Activated naive CD8-positive, alpha-beta T cell treated with anti-CD3 and anti-CD28 coated beads, Interleukin-2, amount 50 U/mL, for 24 hours (primary cell): Measurements from ENCODE around the gene RDH5.
A peak's percentile ranks its signal among the peaks of the same experiment; 100 is the strongest.

Experiments
- ATAC-seq: fragments of 150-1000 bp; cut with Tn5 transposase; one replicate; pipeline ENCODE4 v1.10.0; 2021
- DNase-seq: peaks from one replicate; pipeline ENCODE4 v3.0.0; 2021
- H3K27ac Mint-ChIP-seq: one replicate; pipeline ENCODE4 v1.8.0; 2021; ENCODE audit warnings: mild to moderate bottlenecking, mixed read lengths
- H3K27me3 Mint-ChIP-seq: one replicate; pipeline ENCODE4 v1.8.0; 2021; ENCODE audit warnings: mixed read lengths
- H3K36me3 Mint-ChIP-seq: one replicate; pipeline ENCODE4 v1.8.0; 2021; ENCODE audit warnings: low read depth, mixed read lengths
- H3K4me1 Mint-ChIP-seq: one replicate; pipeline ENCODE4 v1.8.0; 2021; ENCODE audit warnings: mixed read lengths
- H3K4me3 Mint-ChIP-seq: one replicate; pipeline ENCODE4 v1.8.0; 2021; ENCODE audit warnings: mild to moderate bottlenecking, moderate library complexity, mixed read lengths
- H3K9me3 Mint-ChIP-seq: one replicate; pipeline ENCODE4 v1.8.0; 2021; ENCODE audit warnings: mixed read lengths

Gene RDH5

GRCh38 chr12:55724940-55725309, 4.7 kb downstream of the RDH5 start:
- Mint-ChIP-seq H3K4me1 (peaks cover 25% of the 10 kb centered on the region), H3K9me3 (no peaks in the 10 kb centered on the region), H3K27me3 (no peaks in the 10 kb centered on the region), H3K36me3 (peaks cover 3% of the 10 kb centered on the region), H3K27ac (no peak overlapping the region), H3K4me3 (no peak overlapping the region)
- DNase-seq (no peak), ATAC-seq (no peak)

GRCh38 chr12:55725556-55725955, 5.4 kb downstream of the RDH5 start:
- Mint-ChIP-seq H3K27me3 (no peaks in the 10 kb centered on the region), H3K36me3 (peaks cover 3% of the 10 kb centered on the region), H3K4me1 (peaks cover 32% of the 10 kb centered on the region), H3K4me3 (no peak overlapping the region), H3K9me3 (no peaks in the 10 kb centered on the region), H3K27ac (no peak overlapping the region)
- DNase-seq: no peak
- no peak for ATAC-seq

- Mint-ChIP-seq H3K36me3 (peaks cover 3% of the 10 kb centered on the region), H3K4me1 (peaks cover 37% of the 10 kb centered on the region), H3K4me3 (peak overlapping the region; percentile 94), H3K27me3 (no peaks in the 10 kb centered on the region), H3K9me3 (no peaks in the 10 kb centered on the region), H3K27ac (peak overlapping the region; percentile 83)
- no peak for DNase-seq
- ATAC-seq: no peak
These were observed 6.8 kb downstream of the RDH5 start for GRCh38 chr12:55726971-55727370.

- H3K36me3 Mint-ChIP-seq: peaks cover 3% of the 10 kb centered on the region
- no peak for ATAC-seq
- H3K27me3 Mint-ChIP-seq: no peaks in the 10 kb centered on the region
- peak overlapping the region; percentile 83 for H3K27ac Mint-ChIP-seq
- peaks cover 37% of the 10 kb centered on the region for H3K4me1 Mint-ChIP-seq
- H3K4me3 Mint-ChIP-seq: peak overlapping the region; percentile 94
- no peak for DNase-seq
- no peaks in the 10 kb centered on the region for H3K9me3 Mint-ChIP-seq
These were observed 7.5 kb downstream of the RDH5 start for GRCh38 chr12:55727643-55728185.

- Mint-ChIP-seq H3K9me3 (no peaks in the 10 kb centered on the region), H3K27me3 (no peaks in the 10 kb centered on the region), H3K4me1 (peaks cover 37% of the 10 kb centered on the region), H3K27ac (no peak overlapping the region), H3K4me3 (peak overlapping the region; percentile 94), H3K36me3 (peaks cover 3% of the 10 kb centered on the region)
- ATAC-seq: no peak
- peak; percentile 37 for DNase-seq
These were observed 8.2 kb downstream of the RDH5 start for GRCh38 chr12:55728186-55728938.

- Mint-ChIP-seq H3K36me3 (peaks cover 3% of the 10 kb centered on the region), H3K27me3 (no peaks in the 10 kb centered on the region), H3K4me3 (peak within 1 kb of the TSS; percentile 94), H3K27ac (peak within 1 kb of the TSS; percentile 97), H3K4me1 (peaks cover 37% of the 10 kb centered on the region), H3K9me3 (no peaks in the 10 kb centered on the region)
- DNase-seq (peak; percentile 86), ATAC-seq (peak; percentile 78)
These were observed 9.0 kb downstream of the RDH5 start, which contains the start of gene CD63 for GRCh38 chr12:55728939-55729818. CD63 (minus strand) TSS chr12:55729009; CDS start chr12:55728341, 668 bp downstream.

DNA sequence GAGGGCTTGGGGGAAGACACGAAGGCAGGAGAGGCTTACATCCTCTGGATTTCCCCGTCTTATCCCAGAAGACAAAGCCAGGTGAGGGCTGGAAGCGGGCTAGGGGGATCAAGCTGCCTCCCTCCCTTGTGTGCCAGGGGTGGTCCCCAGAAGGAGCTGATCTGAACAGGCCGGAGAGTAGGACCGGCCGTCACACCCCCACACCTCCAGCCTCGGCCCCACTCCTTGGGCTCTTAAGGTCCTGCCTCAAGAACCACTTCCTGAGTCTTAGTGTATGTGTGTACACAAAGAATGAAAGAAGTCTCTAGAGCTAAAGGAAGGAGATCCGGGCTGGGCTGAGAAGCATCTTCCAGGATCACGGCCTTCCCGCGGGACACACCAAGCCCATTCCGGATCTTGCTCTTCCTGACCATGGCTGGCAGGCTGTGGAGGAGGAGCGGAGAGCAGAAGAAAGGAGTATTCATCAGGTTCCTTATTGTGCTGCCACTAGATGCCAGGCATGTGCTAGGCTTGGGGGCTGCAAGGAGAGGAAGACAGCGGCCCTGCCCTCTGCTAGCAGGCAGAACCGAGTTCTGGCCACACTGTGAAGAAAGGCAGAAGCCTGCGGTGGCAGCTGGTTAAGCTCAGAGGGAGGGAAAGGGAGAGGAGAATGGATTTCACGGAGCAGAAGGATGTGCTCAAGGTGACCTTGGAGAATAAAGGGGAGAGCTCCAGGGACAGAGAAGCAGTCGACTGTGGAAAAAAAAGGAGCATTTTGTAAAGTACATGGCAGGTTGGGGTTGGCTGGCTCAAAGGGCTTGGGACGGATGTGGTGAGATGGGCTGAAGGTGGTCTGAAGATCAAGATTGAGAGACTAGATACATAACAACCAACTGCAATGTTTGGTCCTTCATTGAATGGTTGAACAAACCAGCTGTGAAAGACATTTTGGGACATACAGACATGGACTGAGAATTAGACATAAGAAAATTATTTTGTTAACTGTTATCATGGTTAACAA, 9.9 kb downstream of the RDH5 start:
- peak overlapping the region; percentile 94 for H3K4me3 Mint-ChIP-seq
- ATAC-seq: peak; percentile 29
- no peaks in the 10 kb centered on the region for H3K27me3 Mint-ChIP-seq
- H3K9me3 Mint-ChIP-seq: no peaks in the 10 kb centered on the region
- peaks cover 3% of the 10 kb centered on the region for H3K36me3 Mint-ChIP-seq
- peak overlapping the region; percentile 97 for H3K27ac Mint-ChIP-seq
- H3K4me1 Mint-ChIP-seq: peaks cover 37% of the 10 kb centered on the region
- DNase-seq: peak; percentile 41

- H3K4me3 Mint-ChIP-seq: no peak overlapping the region
- no peaks in the 10 kb centered on the region for H3K27me3 Mint-ChIP-seq
- peaks cover 29% of the 10 kb centered on the region for H3K4me1 Mint-ChIP-seq
- H3K9me3 Mint-ChIP-seq: no peaks in the 10 kb centered on the region
- DNase-seq: no peak
- H3K27ac Mint-ChIP-seq: no peak overlapping the region
- ATAC-seq: no peak
- no peaks in the 10 kb centered on the region for H3K36me3 Mint-ChIP-seq
These were observed 12.1 kb downstream of the RDH5 start for GRCh38 chr12:55732288-55732687.

DNA sequence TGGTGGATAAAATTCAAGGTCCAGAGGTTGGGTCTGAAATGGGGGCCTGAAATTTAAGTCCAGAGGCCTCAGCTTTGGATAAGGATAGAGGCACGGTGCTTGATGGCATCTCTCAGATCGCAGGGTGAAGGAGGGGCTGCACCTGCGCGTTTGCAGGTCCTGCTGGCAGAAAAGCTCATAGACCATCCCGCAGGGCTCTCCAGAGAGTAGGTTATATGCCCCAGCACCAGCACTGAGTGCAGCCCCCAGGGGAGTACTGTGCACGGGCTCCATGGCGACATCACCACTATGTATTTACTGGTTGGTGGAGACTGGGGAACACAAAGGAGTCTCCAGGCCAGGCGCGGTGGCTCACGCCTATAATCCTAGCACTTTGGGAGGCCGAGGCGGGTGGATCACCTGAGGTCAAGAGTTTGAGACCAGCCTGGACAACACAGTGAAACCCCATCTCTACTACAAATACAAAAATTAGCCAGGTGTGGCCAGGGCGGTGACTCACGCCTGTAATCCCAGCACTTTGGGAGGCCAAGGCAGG, 12.9 kb downstream of the RDH5 start:
- no peaks in the 10 kb centered on the region for H3K36me3 Mint-ChIP-seq
- H3K4me1 Mint-ChIP-seq: peaks cover 29% of the 10 kb centered on the region
- no peak overlapping the region for H3K27ac Mint-ChIP-seq
- H3K9me3 Mint-ChIP-seq: no peaks in the 10 kb centered on the region
- no peaks in the 10 kb centered on the region for H3K27me3 Mint-ChIP-seq
- H3K4me3 Mint-ChIP-seq: no peak overlapping the region
- no peak for DNase-seq
- ATAC-seq: no peak

GRCh38 chr12:55733858-55734257, 13.7 kb downstream of the RDH5 start:
- Mint-ChIP-seq H3K4me3 (no peak overlapping the region), H3K27me3 (no peaks in the 10 kb centered on the region), H3K36me3 (no peaks in the 10 kb centered on the region), H3K9me3 (no peaks in the 10 kb centered on the region), H3K4me1 (peaks cover 32% of the 10 kb centered on the region), H3K27ac (no peak overlapping the region)
- ATAC-seq (no peak), DNase-seq (no peak)

DNA sequence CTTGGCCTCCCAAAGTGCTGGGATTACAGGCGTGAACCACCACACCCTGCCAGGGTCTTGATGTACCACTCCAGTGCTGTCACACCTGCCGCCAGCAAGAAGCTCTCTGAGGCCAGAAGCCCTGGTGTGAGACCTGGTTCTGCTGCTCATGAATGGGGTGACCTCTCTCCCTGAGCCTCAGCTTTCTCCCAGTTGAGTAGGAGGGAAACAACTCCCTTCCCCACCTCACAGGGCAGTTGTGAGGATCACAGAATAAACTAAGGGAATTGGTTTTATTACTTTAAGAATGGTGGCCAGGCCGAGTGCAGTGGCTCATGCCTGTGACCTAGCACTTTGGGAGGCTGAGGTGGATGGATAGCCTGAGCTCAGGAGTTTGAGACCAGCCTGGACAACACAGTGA, 14.4 kb downstream of the RDH5 start:
- Mint-ChIP-seq H3K4me3 (no peak overlapping the region), H3K9me3 (no peaks in the 10 kb centered on the region), H3K4me1 (peaks cover 32% of the 10 kb centered on the region), H3K36me3 (no peaks in the 10 kb centered on the region), H3K27me3 (no peaks in the 10 kb centered on the region), H3K27ac (no peak overlapping the region)
- DNase-seq (no peak), ATAC-seq (no peak)

DNA sequence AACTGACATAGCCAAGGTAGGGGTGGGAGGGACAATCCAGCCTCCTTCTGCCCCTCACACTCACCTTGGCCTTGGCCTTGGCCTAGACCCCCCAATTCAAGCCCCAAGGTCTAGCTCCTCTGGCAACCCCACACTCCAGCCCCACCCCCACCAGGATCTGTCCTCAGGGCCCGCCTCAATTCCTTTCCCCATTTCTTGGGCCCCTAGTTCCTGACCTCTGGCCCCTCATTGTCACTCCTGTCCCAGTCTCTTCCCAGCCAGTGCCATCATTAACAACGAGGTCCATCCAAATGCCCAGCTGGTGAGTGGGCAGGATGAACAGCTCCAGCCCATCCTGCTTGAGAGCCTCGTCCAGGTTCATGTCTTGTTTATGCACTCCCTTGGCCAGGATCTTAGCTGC, 15.9 kb downstream of the RDH5 start:
- Mint-ChIP-seq H3K27me3 (no peaks in the 10 kb centered on the region), H3K27ac (no peak overlapping the region), H3K9me3 (no peaks in the 10 kb centered on the region), H3K4me1 (peaks cover 21% of the 10 kb centered on the region), H3K4me3 (no peak overlapping the region), H3K36me3 (no peaks in the 10 kb centered on the region)
- no peak for DNase-seq
- ATAC-seq: no peak

DNA sequence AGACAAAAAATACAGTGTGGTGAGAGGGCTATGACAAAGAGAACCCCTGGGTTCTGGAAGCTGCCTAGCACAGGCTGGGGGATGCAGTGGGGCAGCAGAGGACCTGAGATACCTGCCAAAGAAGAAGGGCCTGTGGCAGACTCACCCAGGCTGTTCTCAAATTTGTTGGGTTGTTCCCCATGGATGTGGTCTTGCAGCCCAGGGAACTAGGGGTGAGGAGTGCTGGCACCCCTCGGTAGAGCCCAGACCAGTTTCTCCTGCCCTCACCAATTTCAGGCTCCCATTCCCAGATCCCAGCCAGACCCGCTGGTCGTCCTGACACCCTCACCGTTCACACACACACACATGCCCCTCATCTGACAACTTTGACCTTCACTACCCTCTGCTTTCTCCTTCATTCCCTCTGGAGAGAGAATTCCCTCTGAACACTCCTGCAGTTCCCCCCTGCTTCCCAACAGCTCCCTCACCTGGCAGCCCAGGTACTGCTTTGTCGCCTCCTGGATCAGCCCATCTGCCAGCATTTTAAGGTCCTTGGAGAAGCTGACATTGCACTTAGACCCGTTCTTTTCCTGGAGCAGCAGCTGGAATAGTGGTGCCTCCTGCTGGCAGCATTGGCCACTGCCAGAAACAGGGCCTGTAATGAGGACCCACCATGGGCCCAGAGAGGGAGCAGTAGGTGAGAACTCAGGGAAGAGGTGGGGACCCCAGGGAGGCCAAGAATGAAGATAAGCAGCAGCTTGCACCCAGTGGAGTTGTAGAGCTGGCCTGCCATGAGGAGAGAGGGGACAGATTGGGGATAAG, 16.8 kb downstream of the RDH5 start:
- peak overlapping the region; percentile 33 for H3K4me3 Mint-ChIP-seq
- no peaks in the 10 kb centered on the region for H3K27me3 Mint-ChIP-seq
- H3K36me3 Mint-ChIP-seq: no peaks in the 10 kb centered on the region
- ATAC-seq: peak; percentile 55
- peaks cover 22% of the 10 kb centered on the region for H3K4me1 Mint-ChIP-seq
- DNase-seq: peak; percentile 74
- H3K9me3 Mint-ChIP-seq: no peaks in the 10 kb centered on the region
- H3K27ac Mint-ChIP-seq: peak overlapping the region; percentile 58
